SK-N-SH (cell line): ENCODE data around the gene DDA1. TPM values are rescaled to one million over a fixed set of nuclear protein-coding genes. Genes with fewer than 3 reads are reported as not detected.

Experiments
- CTCF ChIA-PET: fragments of 300-600, 350-600 bp; formaldehyde crosslinking; extraction: SDS; loops from one replicate; lab custom pipeline; 2021; lab: Yijun Ruan, JAX
- POLR2A ChIA-PET: fragments of 350-600 bp; sonication (Branson Sonifier 250); formaldehyde crosslinking; extraction: SDS; loops from one replicate; lab custom pipeline; 2020; ENCODE audit warnings: antibody characterized with exemption, inconsistent platforms; lab: Yijun Ruan, JAX
- DNase-seq: peaks from one replicate; pipeline ENCODE4 v3.0.0; 2012
- H2AFZ ChIP-seq: fragments of 200-600 bp; sonication (generic); 2 replicates; pipeline ENCODE4 v1.8.1; 2016; ENCODE audit warnings: antibody characterized with exemption, mild to moderate bottlenecking, low read depth
- H3F3A ChIP-seq: fragments of 200-600 bp; sonication (generic); replicated peaks from 2 replicates; pipeline ENCODE3; 2016; ENCODE audit warnings: antibody characterized with exemption, mild to moderate bottlenecking; ENCODE audit not compliant: insufficient read depth
- H3K27ac ChIP-seq, 2 experiments: fragments of 200-500 bp in 1 of 2; fragments of 200-600 bp in 1 of 2; sonication (Bioruptor generic) in 1 of 2; sonication (generic), shearing (Covaris generic) in 1 of 2; 2 replicates each; pipeline versions ENCODE4 v1.5.1 to v1.6.1; 2014 to 2016; ENCODE audit warnings: low read depth in 2 of 2, inconsistent platforms in 1 of 2, low read length in 1 of 2, mild to moderate bottlenecking in 1 of 2, mixed read lengths in 1 of 2
- H3K27me3 ChIP-seq: fragments of 200-600 bp; sonication (generic), shearing (Covaris generic); 2 replicates; pipeline ENCODE4 v1.6.1; 2016; ENCODE audit warnings: mixed run types; ENCODE audit not compliant: insufficient read depth
- H3K36me3 ChIP-seq, 2 experiments: fragments of 200-500 bp in 1 of 2; fragments of 200-600 bp in 1 of 2; sonication (Bioruptor generic) in 1 of 2; sonication (generic) in 1 of 2; replicated peaks in 1 of 2; 2 replicates each; pipeline versions ENCODE3 to v1.5.1; 2014 to 2016; ENCODE audit warnings: low read length in 1 of 2, mild to moderate bottlenecking in 1 of 2; ENCODE audit not compliant: insufficient read depth in 2 of 2, control insufficient read depth in 1 of 2
- H3K4me1 ChIP-seq, 2 experiments: fragments of 200-500 bp in 1 of 2; fragments of 200-600 bp in 1 of 2; sonication (Bioruptor generic) in 1 of 2; sonication (generic), shearing (Covaris generic) in 1 of 2; 2 replicates each; pipeline versions ENCODE4 v1.5.1 to v1.6.1; 2014 to 2016; ENCODE audit warnings: low read depth in 1 of 2, low read length in 1 of 2, mixed run types in 1 of 2; ENCODE audit not compliant: insufficient read depth in 2 of 2, control insufficient read depth in 1 of 2
- H3K4me2 ChIP-seq: fragments of 200-600 bp; sonication (generic), shearing (Covaris generic); 2 replicates; pipeline ENCODE4 v1.6.1; 2017; ENCODE audit warnings: mixed run types
- H3K4me3 ChIP-seq, 2 experiments: fragments of 200-500 bp in 1 of 2; fragments of 200-600 bp in 1 of 2; sonication (Bioruptor generic) in 1 of 2; sonication (generic), shearing (Covaris generic) in 1 of 2; 2 replicates each; pipeline versions ENCODE4 v1.5.1 to v1.8.1; 2014 to 2016; ENCODE audit warnings: low read depth in 2 of 2, inconsistent platforms in 1 of 2, low read length in 1 of 2, mild to moderate bottlenecking in 1 of 2, mixed read lengths in 1 of 2, moderate library complexity in 1 of 2
- H3K79me2 ChIP-seq: fragments of 200-600 bp; sonication (generic); 2 replicates; pipeline ENCODE4 v1.8.1; 2017; ENCODE audit warnings: mild to moderate bottlenecking; ENCODE audit not compliant: insufficient read depth
- H3K9ac ChIP-seq: fragments of 200-600 bp; sonication (generic); 2 replicates; pipeline ENCODE4 v1.6.1; 2017; ENCODE audit warnings: mixed run types
- H3K9me2 ChIP-seq: fragments of 200-600 bp; sonication (generic); 2 replicates; pipeline ENCODE4 v1.6.1; 2017; ENCODE audit warnings: mixed run types
- H3K9me3 ChIP-seq: fragments of 200-600 bp; sonication (generic); 2 replicates; pipeline ENCODE4 v1.6.1; 2017; ENCODE audit warnings: mixed run types, mild to moderate bottlenecking, moderate library complexity
- H4K20me1 ChIP-seq: fragments of 200-600 bp; sonication (generic); 2 replicates; pipeline ENCODE4 v1.6.1; 2017; ENCODE audit warnings: mild to moderate bottlenecking, mixed run types; ENCODE audit not compliant: insufficient read depth
- CHD2 ChIP-seq: fragments of 150-350 bp; IDR thresholded peaks from 2 replicates; pipeline ENCODE4 v1.6.1; 2018; ENCODE audit warnings: low read length; ENCODE audit not compliant: partially characterized antibody
- ELF1 ChIP-seq: IDR thresholded peaks from 2 replicates; pipeline ENCODE4 v1.4.0; 2012
- EP300 ChIP-seq, 2 experiments: IDR thresholded peaks; 2 replicates each; pipeline versions ENCODE4 v1.4.0 to v1.6.1; 2012; ENCODE audit warnings: borderline replicate concordance in 1 of 2, low read depth in 1 of 2, low read length in 1 of 2
- FOSL2 ChIP-seq: IDR thresholded peaks from 2 replicates; pipeline ENCODE4 v1.4.0; 2012; ENCODE audit warnings: low read depth, mild to moderate bottlenecking, moderate library complexity, borderline replicate concordance
- GABPA ChIP-seq: IDR thresholded peaks from 2 replicates; pipeline ENCODE4 v1.4.0; 2012; ENCODE audit warnings: low read depth, mild to moderate bottlenecking
- JUND ChIP-seq: IDR thresholded peaks from 2 replicates; pipeline ENCODE4 v1.4.0; 2012
- MEF2A ChIP-seq: IDR thresholded peaks from 2 replicates; pipeline ENCODE4 v1.4.0; 2012; ENCODE audit warnings: low read depth, borderline replicate concordance
- MXI1 ChIP-seq: IDR thresholded peaks from 2 replicates; pipeline ENCODE4 v1.6.1; 2012; ENCODE audit warnings: mild to moderate bottlenecking, low read depth, low read length, improper control_type of control experiment
- NFIC ChIP-seq: IDR thresholded peaks from 2 replicates; pipeline ENCODE4 v1.4.0; 2012; ENCODE audit warnings: borderline replicate concordance
- REST ChIP-seq: IDR thresholded peaks from 2 replicates; pipeline ENCODE4 v1.6.1; 2012; ENCODE audit warnings: mild to moderate bottlenecking, low read depth, low read length, moderate library complexity
- RFX5 ChIP-seq: IDR thresholded peaks from 2 replicates; pipeline ENCODE4 v1.6.1; 2012; ENCODE audit warnings: mild to moderate bottlenecking, improper control_type of control experiment, low read length
- RXRA ChIP-seq: IDR thresholded peaks from 2 replicates; pipeline ENCODE4 v1.4.0; 2012; ENCODE audit warnings: low read depth, mild to moderate bottlenecking, borderline replicate concordance
- SMC3 ChIP-seq: IDR thresholded peaks from 2 replicates; pipeline ENCODE4 v1.6.1; 2012; ENCODE audit warnings: low read depth, low read length, improper control_type of control experiment
- TAF1 ChIP-seq: IDR thresholded peaks from 2 replicates; pipeline ENCODE4 v1.6.1; 2012; ENCODE audit warnings: low read depth, mild to moderate bottlenecking, low read length, moderate library complexity, borderline replicate concordance
- TCF12 ChIP-seq: IDR thresholded peaks from 2 replicates; pipeline ENCODE4 v1.4.0; 2012
- TEAD4 ChIP-seq: IDR thresholded peaks from 2 replicates; pipeline ENCODE4 v1.4.0; 2012; ENCODE audit warnings: mild to moderate bottlenecking, borderline replicate concordance; ENCODE audit not compliant: insufficient read depth
- USF2 ChIP-seq: fragments of 150-350 bp; IDR thresholded peaks from 2 replicates; pipeline ENCODE4 v1.6.1; 2017; ENCODE audit warnings: antibody characterized with exemption, low read length, low read depth, borderline replicate concordance
- YY1 ChIP-seq: IDR thresholded peaks from 2 replicates; pipeline ENCODE4 v1.4.0; 2012; ENCODE audit warnings: low read depth, mild to moderate bottlenecking
- WGBS: methylation state at CpG from one replicate; pipeline ENCODE4 v1.1.6; 2017; ENCODE audit warnings: low lambda C conversion rate; 5-methylcytosine and 5-hydroxymethylcytosine counted together
- polyA plus RNA-seq, 3 experiments: library from polyadenylated mRNA; depleted of rRNA; stranded (reverse); fragments of >200 nt; gene quantifications; 2 replicates each; pipeline ENCODE4 v1.2.3, GENCODE V29; 2012
- TF ChIP-seq, protein P1 (sequence below): IDR thresholded peaks from 2 replicates; pipeline ENCODE4 v1.4.0; 2012; ENCODE audit warnings: low read depth
- TF ChIP-seq, protein P2 (sequence below): fragments of 150-350 bp; IDR thresholded peaks from 2 replicates; pipeline ENCODE4 v1.6.1; 2016; ENCODE audit warnings: mild to moderate bottlenecking, low read depth, low read length

DDA1 gene
- polyA plus RNA-seq, 1 of the 3 experiments (the other 2 are of a cell fraction), result 135 TPM

- no peak overlapping the region for H3K9ac ChIP-seq
- ChIA-PET POLR2A (no interaction called here), CTCF (no interaction called here)
Observed at GRCh38 chr19:17286263-17286662, 23.1 kb upstream of the DDA1 start.

More at GRCh38 chr19:17286263-17286662, 23.1 kb upstream of the DDA1 start:
- no peak overlapping the region for H3K27ac ChIP-seq
- 89% methylated on average over 5 of the region's 11 CpGs for WGBS
- H4K20me1 ChIP-seq, result no peaks in the 10 kb centered on the region
- no peak overlapping the region for H3K4me2 ChIP-seq
- no peaks in the 10 kb centered on the region for H3K79me2 ChIP-seq
- peaks cover 7% of the 10 kb centered on the region for H3F3A ChIP-seq
- H3K9me2 ChIP-seq, result no peaks in the 10 kb centered on the region
- peaks cover 0 to 5% of the 10 kb centered on the region in 2 experiments; a peak in 1 of 4 replicates for H3K4me1 ChIP-seq
- H3K4me3 ChIP-seq, result no peak overlapping the region
- TF ChIP-seq RFX5 (no peak), TAF1 (no peak), TEAD4 (no peak), RXRA (no peak), ELF1 (no peak), NFIC (no peak), EP300 (IDR thresholded peaks at IDR 0.05; ENCODE audit: borderline replicate concordance in 1 of 2, low read depth in 1 of 2, low read length in 1 of 2) (no peak), MEF2A (no peak), JUND (no peak), CHD2 (no peak), TCF12 (no peak), SMC3 (no peak), GABPA (no peak), USF2 (no peak), REST (no peak), YY1 (no peak), MXI1 (no peak), FOSL2 (no peak)
- TF ChIP-seq, protein P1, sequence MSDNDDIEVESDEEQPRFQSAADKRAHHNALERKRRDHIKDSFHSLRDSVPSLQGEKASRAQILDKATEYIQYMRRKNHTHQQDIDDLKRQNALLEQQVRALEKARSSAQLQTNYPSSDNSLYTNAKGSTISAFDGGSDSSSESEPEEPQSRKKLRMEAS, result no peak
- TF ChIP-seq, protein P2, sequence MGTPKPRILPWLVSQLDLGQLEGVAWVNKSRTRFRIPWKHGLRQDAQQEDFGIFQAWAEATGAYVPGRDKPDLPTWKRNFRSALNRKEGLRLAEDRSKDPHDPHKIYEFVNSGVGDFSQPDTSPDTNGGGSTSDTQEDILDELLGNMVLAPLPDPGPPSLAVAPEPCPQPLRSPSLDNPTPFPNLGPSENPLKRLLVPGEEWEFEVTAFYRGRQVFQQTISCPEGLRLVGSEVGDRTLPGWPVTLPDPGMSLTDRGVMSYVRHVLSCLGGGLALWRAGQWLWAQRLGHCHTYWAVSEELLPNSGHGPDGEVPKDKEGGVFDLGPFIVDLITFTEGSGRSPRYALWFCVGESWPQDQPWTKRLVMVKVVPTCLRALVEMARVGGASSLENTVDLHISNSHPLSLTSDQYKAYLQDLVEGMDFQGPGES, result no peak
- no peaks in the 10 kb centered on the region for H3K36me3 ChIP-seq
- H3K27me3 ChIP-seq, result no peaks in the 10 kb centered on the region
- no peaks in the 10 kb centered on the region for H3K9me3 ChIP-seq
- H2AFZ ChIP-seq, result no peak overlapping the region
- DNase-seq, result no peak
